LNCaP clone FGC (cell line): ENCODE data around the gene ARHGEF1.
A peak's percentile ranks its signal among the peaks of the same experiment; 100 is the strongest.

Experiments
- DNase-seq: peaks from one replicate; pipeline ENCODE4 v3.0.0-alpha.2; 2011; ENCODE audit warnings: low read depth
- H3K4me3 ChIP-seq: 2 replicates; pipeline ENCODE4 v1.5.1; 2011; ENCODE audit warnings: mild to moderate bottlenecking, low read depth, low read length, control low read depth
- CTCF ChIP-seq: IDR thresholded peaks from 2 replicates; pipeline ENCODE4 v1.5.1; 2012; ENCODE audit warnings: mild to moderate bottlenecking; ENCODE audit not compliant: control insufficient read depth, insufficient read depth; ENCODE audit errors: extremely low read depth

The ARHGEF1 gene

GRCh38 chr19:41928754-41929535, 46.0 kb downstream of the ARHGEF1 start:
- DNase-seq, result no peak
- TF ChIP-seq CTCF, result no peak
- no peak overlapping the region for H3K4me3 ChIP-seq

- no peak overlapping the region for H3K4me3 ChIP-seq
- TF ChIP-seq CTCF, result no peak
- no peak for DNase-seq
These were observed 46.6 kb downstream of the ARHGEF1 start for GRCh38 chr19:41929536-41930071.

- no peak for DNase-seq
- H3K4me3 ChIP-seq, result no peak overlapping the region
- no peak for TF ChIP-seq CTCF
These were observed 47.3 kb downstream of the ARHGEF1 start for GRCh38 chr19:41930322-41930722.

- 0 out of 2 replicates have a peak, but pooled peaks have one; percentile 10 for TF ChIP-seq CTCF
- H3K4me3 ChIP-seq, result no peak overlapping the region
- DNase-seq, result no peak
These were observed 48.1 kb downstream of the ARHGEF1 start for GRCh38 chr19:41930926-41931592.

- no peak overlapping the region for H3K4me3 ChIP-seq
- no peak for DNase-seq
- no peak for TF ChIP-seq CTCF
These were observed 49.3 kb downstream of the ARHGEF1 start for GRCh38 chr19:41932259-41932719.

GRCh38 chr19:41932720-41933332, 49.8 kb downstream of the ARHGEF1 start:
- TF ChIP-seq CTCF, result no peak
- no peak overlapping the region for H3K4me3 ChIP-seq
- no peak for DNase-seq
